CD1c-positive myeloid dendritic cell (primary cell): ENCODE results near the gene CNN2.

Experiments used
- DNase-seq: peaks from one replicate; pipeline ENCODE4 v3.0.0-alpha.2; 2016; ENCODE audit errors: extremely low spot score

Gene CNN2

GRCh38 chr19:1081301-1082164 is 55.1 kb downstream of the CNN2 start:
- DNase-seq: no peak

GRCh38 chr19:1082165-1082927 is 55.9 kb downstream of the CNN2 start:
- DNase-seq: peak; percentile 76

GRCh38 chr19:1082928-1083816 is 56.8 kb downstream of the CNN2 start:
- no peak for DNase-seq

GRCh38 chr19:1084024-1084868 is 57.8 kb downstream of the CNN2 start:
- no peak for DNase-seq

GRCh38 chr19:1085053-1085658 is 58.7 kb downstream of the CNN2 start:
- DNase-seq: no peak

GRCh38 chr19:1085676-1086442 is 59.5 kb downstream of the CNN2 start:
- DNase-seq: no peak

GRCh38 chr19:1086613-1087012 is 60.2 kb downstream of the CNN2 start:
- no peak for DNase-seq

- DNase-seq: peak; percentile 95
Observed at GRCh38 chr19:1087813-1088415, 61.5 kb downstream of the CNN2 start.

GRCh38 chr19:1088416-1089010 is 62.1 kb downstream of the CNN2 start:
- peak; percentile 88 for DNase-seq
